NCI-H1694 (cell line): ENCODE measurements around the gene NALCN.

ENCODE experiments used
- DNase-seq: peaks from one replicate; lab custom pipeline; 2025; lab: John Stamatoyannopoulos, UW

NALCN gene

GRCh38 chr13:101121608-101122007 is 294.7 kb downstream of the NALCN start:
- DNase-seq: no peak

GRCh38 chr13:101120007-101120406 is 296.3 kb downstream of the NALCN start:
- DNase-seq: no peak

- no peak for DNase-seq
Measured at GRCh38 chr13:101116826-101117225, 299.5 kb downstream of the NALCN start.

GRCh38 chr13:101116341-101116740 is 300.0 kb downstream of the NALCN start:
- DNase-seq: no peak

GRCh38 chr13:101115762-101116171 is 300.5 kb downstream of the NALCN start:
- no peak for DNase-seq

GRCh38 chr13:101111894-101112293 is 304.4 kb downstream of the NALCN start:
- no peak for DNase-seq

GRCh38 chr13:101109005-101109404 is 307.3 kb downstream of the NALCN start:
- no peak for DNase-seq

GRCh38 chr13:101098873-101099272 is 317.4 kb downstream of the NALCN start:
- no peak for DNase-seq

- DNase-seq: no peak
Measured at GRCh38 chr13:101092985-101093384, 323.3 kb downstream of the NALCN start.

- no peak for DNase-seq
Measured at GRCh38 chr13:101090287-101090686, 326.0 kb downstream of the NALCN start.

GRCh38 chr13:101085551-101085950 is 330.8 kb downstream of the NALCN start:
- no peak for DNase-seq

- no peak for DNase-seq
Measured at GRCh38 chr13:101082441-101082840, 333.9 kb downstream of the NALCN start.

GRCh38 chr13:101080616-101081015 is 335.7 kb downstream of the NALCN start:
- DNase-seq: no peak

- no peak for DNase-seq
Measured at GRCh38 chr13:101065329-101065728, 351.0 kb downstream of the NALCN start.

- DNase-seq: no peak
Measured at GRCh38 chr13:101059793-101060192, 356.5 kb downstream of the NALCN start.

GRCh38 chr13:101058841-101059240 is 357.5 kb downstream of the NALCN start:
- DNase-seq: no peak

- no peak for DNase-seq
Measured at GRCh38 chr13:101053301-101054093, 362.8 kb downstream of the NALCN start.

- no peak for DNase-seq
Measured at GRCh38 chr13:101049166-101049850, 367.0 kb downstream of the NALCN start.

GRCh38 chr13:101036546-101036945 is 379.8 kb downstream of the NALCN start:
- no peak for DNase-seq

- no peak for DNase-seq
Measured at GRCh38 chr13:101035119-101035620, 381.1 kb downstream of the NALCN start.

- DNase-seq: no peak
Measured at GRCh38 chr13:101026736-101027398, 389.4 kb downstream of the NALCN start.

- DNase-seq: no peak
Measured at GRCh38 chr13:101026328-101026727, 390.0 kb downstream of the NALCN start.

GRCh38 chr13:101025925-101026324 is 390.4 kb downstream of the NALCN start:
- no peak for DNase-seq
